DMS 273 treated with DMSO at 0.1 percent for 48 hours (cell line): ENCODE results near the gene ARF1.

Experiments used
- DNase-seq: peaks from one replicate; lab custom pipeline; 2025; lab: John Stamatoyannopoulos, UW

Gene ARF1

DNA sequence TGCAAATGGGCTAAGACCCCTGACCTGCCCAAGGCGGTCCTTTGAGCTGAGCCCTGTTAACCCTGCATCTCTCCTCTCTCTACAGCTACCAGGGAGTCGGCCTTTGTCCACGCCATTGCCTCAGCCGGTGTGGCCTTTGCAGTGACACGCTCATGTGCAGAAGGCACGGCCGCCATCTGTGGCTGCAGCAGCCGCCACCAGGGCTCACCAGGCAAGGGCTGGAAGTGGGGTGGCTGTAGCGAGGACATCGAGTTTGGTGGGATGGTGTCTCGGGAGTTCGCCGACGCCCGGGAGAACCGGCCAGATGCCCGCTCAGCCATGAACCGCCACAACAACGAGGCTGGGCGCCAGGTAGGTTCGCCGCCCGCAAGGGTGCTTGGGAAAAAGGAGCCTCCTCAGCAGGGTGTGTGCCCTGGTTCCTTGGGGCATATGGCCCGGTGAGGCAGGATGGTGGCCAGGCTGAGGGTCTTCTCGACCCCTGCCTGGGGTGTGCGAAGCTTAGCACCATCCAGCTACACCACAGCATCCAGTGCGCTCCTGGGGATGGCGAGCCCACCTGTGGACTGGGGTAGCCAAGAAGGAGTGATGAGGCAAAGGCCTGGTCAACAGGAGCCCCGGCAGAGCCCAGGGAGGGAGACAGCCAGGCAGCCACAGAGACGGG lies 31.8 kb upstream of the ARF1 start:
- no peak for DNase-seq

GRCh38 chr1:228058172-228058948 lies 24.1 kb upstream of the ARF1 start:
- no peak for DNase-seq

DNA sequence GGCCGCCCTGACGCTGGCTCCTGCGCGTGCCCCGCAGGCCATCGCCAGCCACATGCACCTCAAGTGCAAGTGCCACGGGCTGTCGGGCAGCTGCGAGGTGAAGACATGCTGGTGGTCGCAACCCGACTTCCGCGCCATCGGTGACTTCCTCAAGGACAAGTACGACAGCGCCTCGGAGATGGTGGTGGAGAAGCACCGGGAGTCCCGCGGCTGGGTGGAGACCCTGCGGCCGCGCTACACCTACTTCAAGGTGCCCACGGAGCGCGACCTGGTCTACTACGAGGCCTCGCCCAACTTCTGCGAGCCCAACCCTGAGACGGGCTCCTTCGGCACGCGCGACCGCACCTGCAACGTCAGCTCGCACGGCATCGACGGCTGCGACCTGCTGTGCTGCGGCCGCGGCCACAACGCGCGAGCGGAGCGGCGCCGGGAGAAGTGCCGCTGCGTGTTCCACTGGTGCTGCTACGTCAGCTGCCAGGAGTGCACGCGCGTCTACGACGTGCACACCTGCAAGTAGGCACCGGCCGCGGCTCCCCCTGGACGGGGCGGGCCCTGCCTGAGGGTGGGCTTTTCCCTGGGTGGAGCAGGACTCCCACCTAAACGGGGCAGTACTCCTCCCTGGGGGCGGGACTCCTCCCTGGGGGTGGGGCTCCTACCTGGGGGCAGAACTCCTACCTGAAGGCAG lies 23.4 kb upstream of the ARF1 start:
- DNase-seq, result no peak

DNA sequence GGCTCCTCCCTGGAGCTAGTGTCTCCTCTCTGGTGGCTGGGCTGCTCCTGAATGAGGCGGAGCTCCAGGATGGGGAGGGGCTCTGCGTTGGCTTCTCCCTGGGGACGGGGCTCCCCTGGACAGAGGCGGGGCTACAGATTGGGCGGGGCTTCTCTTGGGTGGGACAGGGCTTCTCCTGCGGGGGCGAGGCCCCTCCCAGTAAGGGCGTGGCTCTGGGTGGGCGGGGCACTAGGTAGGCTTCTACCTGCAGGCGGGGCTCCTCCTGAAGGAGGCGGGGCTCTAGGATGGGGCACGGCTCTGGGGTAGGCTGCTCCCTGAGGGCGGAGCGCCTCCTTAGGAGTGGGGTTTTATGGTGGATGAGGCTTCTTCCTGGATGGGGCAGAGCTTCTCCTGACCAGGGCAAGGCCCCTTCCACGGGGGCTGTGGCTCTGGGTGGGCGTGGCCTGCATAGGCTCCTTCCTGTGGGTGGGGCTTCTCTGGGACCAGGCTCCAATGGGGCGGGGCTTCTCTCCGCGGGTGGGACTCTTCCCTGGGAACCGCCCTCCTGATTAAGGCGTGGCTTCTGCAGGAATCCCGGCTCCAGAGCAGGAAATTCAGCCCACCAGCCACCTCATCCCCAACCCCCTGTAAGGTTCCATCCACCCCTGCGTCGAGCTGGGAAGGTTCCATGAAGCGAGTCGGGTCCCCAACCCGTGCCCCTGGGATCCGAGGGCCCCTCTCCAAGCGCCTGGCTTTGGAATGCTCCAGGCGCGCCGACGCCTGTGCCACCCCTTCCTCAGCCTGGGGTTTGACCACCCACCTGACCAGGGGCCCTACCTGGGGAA lies 22.7 kb upstream of the ARF1 start:
- no peak for DNase-seq

GRCh38 chr1:228060458-228061190 lies 21.9 kb upstream of the ARF1 start:
- no peak for DNase-seq

DNA sequence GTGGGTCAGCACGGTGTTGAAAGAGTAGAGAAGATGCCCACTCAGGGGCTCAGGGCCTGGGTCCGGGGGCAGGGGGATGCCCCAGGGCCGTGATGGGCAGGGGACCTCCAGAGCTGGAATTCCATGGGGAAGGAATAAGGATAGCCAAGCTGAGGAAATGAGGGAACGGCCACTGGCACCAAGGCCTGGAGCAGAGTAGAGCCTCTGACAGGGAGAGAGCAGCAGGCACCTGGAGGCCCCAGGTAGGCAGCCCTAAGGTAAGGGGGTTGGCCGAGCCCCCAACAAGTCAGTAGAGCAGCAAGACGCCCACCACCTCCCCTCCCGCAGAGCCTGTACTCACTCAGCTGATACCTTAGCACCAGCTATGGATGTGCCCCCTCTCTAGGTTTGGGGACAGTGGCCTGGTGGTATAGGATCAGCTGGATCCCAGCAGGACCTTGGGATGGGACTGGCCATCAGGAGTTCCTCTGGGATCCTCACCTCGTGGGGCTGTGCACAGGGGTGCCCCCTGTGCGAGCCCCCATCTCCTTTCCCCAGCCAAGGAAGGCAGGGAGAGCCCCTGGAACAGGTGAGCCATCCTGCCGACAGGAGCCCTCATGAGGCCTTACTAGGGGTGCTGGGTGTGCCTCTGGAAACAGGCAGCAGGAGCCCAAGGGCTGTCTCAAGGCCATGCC lies 21.0 kb upstream of the ARF1 start:
- no peak for DNase-seq

- DNase-seq, result no peak
Measured at GRCh38 chr1:228062085-228062791, 20.3 kb upstream of the ARF1 start.

GRCh38 chr1:228062812-228063211 lies 19.7 kb upstream of the ARF1 start:
- no peak for DNase-seq

- no peak for DNase-seq
Measured at GRCh38 chr1:228063251-228064191, 19.0 kb upstream of the ARF1 start.

GRCh38 chr1:228064296-228064695 lies 18.2 kb upstream of the ARF1 start:
- DNase-seq, result no peak

- DNase-seq, result no peak
Measured at GRCh38 chr1:228064741-228065542, 17.6 kb upstream of the ARF1 start.

DNA sequence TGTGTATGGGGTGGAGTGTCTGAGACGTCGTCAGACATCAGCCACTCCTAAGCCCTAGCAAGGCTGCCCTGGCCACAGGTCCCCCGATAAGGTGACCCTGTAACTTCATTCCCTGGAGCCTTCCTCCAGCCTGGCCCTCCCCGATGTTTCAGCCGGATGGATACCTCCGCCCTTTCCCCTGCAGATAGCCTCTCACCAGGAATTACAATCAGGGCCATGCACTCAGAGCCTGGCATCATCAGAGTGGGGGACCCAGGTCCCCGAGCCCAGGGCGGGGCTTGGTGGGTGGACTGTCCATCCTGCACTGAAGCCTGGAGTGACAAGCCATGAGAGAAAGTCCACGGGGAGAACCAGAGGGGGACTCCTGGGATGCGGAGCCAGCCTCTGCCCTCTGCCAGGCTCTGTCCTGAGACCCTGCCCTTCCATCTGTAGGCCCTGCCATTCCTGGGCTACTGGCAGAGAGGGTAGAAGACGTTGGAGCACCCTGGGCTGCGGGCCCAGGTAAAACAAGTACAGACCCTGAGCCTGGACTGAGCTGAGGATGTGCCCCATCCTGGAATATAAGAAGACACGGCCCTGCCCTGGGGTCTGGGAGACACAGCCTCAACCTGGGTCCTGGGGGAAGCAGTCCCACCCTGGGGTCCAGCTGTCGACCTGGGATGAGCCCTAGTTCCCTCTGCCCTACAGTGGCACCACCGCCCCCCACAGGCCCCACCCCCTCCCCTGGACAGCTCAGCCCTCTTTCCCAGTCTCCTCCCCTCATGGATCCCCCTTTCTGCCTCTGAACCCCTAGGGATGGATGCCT lies 16.8 kb upstream of the ARF1 start:
- DNase-seq, result no peak

GRCh38 chr1:228066416-228066815 lies 16.1 kb upstream of the ARF1 start:
- DNase-seq, result no peak

DNA sequence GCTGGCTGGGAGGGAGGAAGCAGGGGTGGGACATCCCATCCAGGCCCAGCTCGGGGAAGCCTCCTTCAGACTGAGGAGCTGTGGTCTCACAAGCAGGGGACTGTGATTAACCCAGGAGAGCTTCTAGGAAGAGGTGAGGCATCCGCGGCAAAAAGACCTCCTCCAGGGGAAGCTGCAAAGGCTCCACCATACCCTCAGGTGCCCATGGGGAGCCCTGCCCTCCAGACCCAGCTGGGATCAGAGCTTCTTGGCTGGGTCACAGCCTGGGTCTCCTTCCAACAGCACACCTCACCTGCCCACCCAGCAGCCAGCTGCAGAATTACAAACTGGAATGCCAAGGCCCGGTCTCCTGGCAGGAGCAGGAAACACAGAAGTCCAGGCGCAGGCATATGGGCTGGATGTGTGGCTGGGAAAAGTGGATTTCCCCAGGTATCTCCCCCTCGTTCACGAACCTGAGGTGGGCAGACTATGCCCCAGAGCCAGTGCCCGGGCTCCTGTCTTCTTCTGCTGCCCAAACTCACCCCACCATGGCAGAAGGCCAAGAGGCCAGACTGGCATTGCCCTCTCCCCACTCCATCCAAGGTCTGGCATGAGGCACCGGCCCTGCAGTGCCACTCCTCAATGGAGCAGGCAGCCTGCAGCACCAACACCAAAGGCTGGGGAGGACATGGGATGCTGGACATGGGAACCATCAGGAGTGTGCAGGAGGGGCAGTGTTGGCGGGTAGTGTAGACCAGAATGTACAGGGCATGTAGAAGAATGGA lies 15.4 kb upstream of the ARF1 start:
- no peak for DNase-seq

DNA sequence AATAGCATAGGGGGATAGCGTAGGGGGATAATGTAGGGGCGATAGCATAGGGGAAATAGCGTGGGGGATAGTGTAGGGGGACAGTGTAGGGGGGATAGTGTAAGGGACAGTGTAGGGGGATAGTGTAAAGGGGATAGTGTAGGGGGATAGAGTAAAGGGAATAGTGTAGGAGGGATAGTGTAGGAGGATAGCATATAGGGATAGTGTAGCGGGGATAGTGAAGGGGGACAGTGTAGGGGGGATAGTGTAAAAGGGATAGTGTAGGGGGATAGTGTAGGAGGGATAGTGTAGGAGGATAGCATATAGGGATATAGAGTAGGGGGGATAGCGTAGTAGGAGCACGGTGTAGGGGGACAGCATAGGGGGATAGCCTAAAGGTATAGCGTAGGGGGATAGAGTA lies 14.1 kb upstream of the ARF1 start:
- DNase-seq, result no peak

DNA sequence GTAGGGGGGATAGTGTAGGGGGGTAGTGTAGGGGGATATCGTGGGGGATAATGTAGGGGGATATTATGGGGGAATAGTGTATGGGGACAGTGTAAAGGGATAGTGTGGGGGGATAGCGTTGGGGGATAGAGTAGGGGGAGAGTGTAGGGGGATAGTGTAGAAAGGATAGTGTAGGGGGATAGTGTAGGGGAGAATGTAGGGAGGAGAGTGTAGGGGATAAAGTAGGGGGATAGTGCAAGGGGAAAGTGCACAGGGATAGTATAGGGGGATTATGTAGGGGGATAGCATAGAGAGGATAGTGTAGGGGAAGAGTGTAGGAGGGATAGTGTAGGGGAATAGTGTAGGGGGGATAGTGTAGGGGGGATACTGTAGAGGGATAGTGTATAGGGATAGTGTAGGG lies 12.3 kb upstream of the ARF1 start:
- no peak for DNase-seq

DNA sequence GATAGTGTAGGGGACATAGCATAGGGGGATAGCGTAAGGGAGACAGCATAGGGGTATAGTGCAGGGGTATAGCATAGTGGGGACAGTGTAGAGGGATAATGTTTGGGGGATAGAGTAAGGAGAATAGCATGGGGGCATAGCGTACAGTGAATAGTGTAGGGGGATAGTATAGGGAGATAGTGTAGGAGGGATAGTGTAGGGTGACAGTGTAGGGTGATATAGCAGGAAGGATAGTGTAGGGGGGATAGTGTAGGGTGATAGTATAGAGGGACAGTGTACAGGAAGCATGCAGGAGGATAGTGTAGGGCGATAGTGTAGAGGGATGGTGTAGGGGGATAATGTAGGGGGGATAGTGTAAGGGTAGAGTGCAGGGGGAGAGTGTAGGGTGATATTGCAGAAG lies 11.7 kb upstream of the ARF1 start:
- DNase-seq, result no peak
